ENCODE results near the gene PKNOX2.

DNA sequence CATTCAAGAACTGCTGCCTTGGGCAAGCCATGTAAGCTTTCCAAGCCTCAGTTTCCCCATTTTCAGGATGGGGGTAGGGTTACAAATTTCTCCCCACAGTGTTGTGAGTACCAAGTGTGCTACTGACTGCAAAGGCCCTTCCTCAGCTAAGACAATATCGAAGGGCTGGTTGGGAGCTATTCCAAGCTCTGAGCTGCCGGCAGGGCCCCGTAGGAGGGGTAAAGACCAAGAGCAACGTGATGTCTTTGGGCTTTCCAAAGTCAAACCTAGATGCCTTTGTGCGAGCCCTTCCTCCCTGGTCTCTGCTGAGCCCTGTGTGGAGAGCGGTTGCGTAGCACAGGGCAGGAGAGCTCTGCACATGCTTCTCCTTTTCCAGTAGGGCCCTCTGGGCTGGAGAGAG is 29.3 kb downstream of the PKNOX2 start:
- no peak for TF ChIP-seq CTCF (IDR thresholded peaks at IDR 0.05)
- TF ChIP-seq POLR2AphosphoS5 (IDR thresholded peaks at IDR 0.05): no peak
- no peak for TF ChIP-seq POLR2A (IDR thresholded peaks at IDR 0.05)
- no peak for TF ChIP-seq EP300 (IDR thresholded peaks at IDR 0.05)

All from gastroesophageal sphincter (tissue), 3 donors.